ENCODE measurements around the gene MYL3. TPM values are rescaled to one million over a fixed set of nuclear protein-coding genes. Genes with fewer than 3 reads are reported as not detected.

The MYL3 gene
- polyA plus RNA-seq, 1 of the 3 experiments (the other 2 are of a cell fraction): not detected

DNA sequence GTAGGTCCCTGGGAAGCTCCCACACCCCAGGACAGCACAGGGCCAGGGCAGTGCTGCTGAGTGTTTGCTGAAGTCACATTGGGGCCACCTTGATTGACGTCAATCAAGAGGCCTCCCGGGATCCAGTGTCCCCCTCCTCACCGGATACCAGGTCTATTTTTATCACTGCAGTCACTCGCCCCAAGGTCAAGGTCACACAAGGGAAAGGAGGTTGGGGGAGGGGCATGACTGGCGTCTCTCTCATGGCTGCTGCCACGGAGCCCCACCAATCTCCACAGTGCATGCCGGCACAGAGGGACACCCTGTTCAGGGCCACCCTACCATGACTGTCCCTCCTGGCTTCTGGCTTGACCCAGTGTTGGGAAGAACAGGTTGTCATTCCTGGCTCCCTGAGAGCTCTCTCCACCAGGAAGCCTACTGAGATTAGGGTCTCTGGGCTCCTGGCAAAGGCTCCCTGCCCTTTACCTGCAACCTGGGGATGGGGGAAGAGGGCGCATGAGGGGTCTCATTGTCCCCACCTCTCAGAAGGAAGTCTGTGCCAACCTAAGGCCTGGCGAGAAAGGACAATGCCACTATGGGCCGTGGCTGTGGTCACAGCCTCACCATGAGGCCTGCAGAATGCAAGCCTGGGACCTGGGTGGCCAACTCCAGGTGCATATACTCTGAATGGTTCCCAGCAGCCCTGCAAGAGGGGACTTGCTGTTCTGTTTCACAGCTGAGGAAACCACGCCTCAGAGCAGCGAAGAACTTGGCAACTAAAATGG lies 1.5 kb downstream of the MYL3 start:
- DNase-seq: no peak
- ChIA-PET POLR2A (no interaction called here), CTCF (interaction anchor here (1.1 to 4.0 kb wide), 4 partner anchors 15 to 157 kb away, joined by 4 to 29 read pairs (median 14); no protein-coding TSS in a partner anchor)
- H3K4me3 ChIP-seq (ENCODE audit: low read depth in 2 of 2, low read length in 1 of 2): no peak overlapping the region
- TF ChIP-seq CTCF (IDR thresholded peaks at IDR 0.05) (no peak), MAX (IDR thresholded peaks at IDR 0.05; ENCODE audit: low read depth) (no peak), ELF1 (IDR thresholded peaks at IDR 0.05) (no peak), USF1 (IDR thresholded peaks at IDR 0.05; ENCODE audit: borderline replicate concordance, low read depth) (no peak), TEAD4 (IDR thresholded peaks at IDR 0.05; ENCODE audit: borderline replicate concordance, insufficient read depth) (no peak), TCF12 (IDR thresholded peaks at IDR 0.05) (no peak), FOSL2 (IDR thresholded peaks at IDR 0.05; ENCODE audit: borderline replicate concordance, low read depth) (no peak), REST (IDR thresholded peaks at IDR 0.05; ENCODE audit: low read depth, low read length) (no peak), FOXM1 (IDR thresholded peaks at IDR 0.05; ENCODE audit: low read depth) (no peak), YY1 (IDR thresholded peaks at IDR 0.05; ENCODE audit: low read depth) (no peak), GABPA (IDR thresholded peaks at IDR 0.05; ENCODE audit: low read depth) (no peak), EZH2phosphoT487 (IDR thresholded peaks at IDR 0.05; ENCODE audit: borderline replicate concordance, low read depth) (no peak), RCOR1 (IDR thresholded peaks at IDR 0.05; ENCODE audit: low read length) (no peak), RAD21 (IDR thresholded peaks at IDR 0.05; ENCODE audit: low read length) (no peak), EP300 (IDR thresholded peaks at IDR 0.05; ENCODE audit: borderline replicate concordance in 1 of 2, low read depth in 1 of 2, low read length in 1 of 2) (no peak)
- 75% methylated on average over 8 of the region's 12 CpGs for WGBS (ENCODE audit: low lambda C conversion rate)
- H3K27me3 ChIP-seq (ENCODE audit: insufficient read depth): 0 out of 2 replicates have a peak, but pooled peaks cover 7% of the 10 kb centered on the region
- no peaks in the 10 kb centered on the region for H3K79me2 ChIP-seq (ENCODE audit: insufficient read depth)
- H4K20me1 ChIP-seq (ENCODE audit: insufficient read depth): no peaks in the 10 kb centered on the region
- no peaks in the 10 kb centered on the region for H3K36me3 ChIP-seq (replicated peaks in 1 of 2; ENCODE audit: control insufficient read depth in 1 of 2, insufficient read depth in 2 of 2, low read length in 1 of 2)
- no peak overlapping the region for H3K4me2 ChIP-seq
- no peaks in the 10 kb centered on the region for H3F3A ChIP-seq (replicated peaks; ENCODE audit: insufficient read depth)
- H3K9me2 ChIP-seq: no peaks in the 10 kb centered on the region
- H3K9ac ChIP-seq: no peak overlapping the region
- no peak overlapping the region for H3K27ac ChIP-seq (ENCODE audit: low read depth in 2 of 2, low read length in 1 of 2)
- H3K9me3 ChIP-seq: no peaks in the 10 kb centered on the region
- peaks cover 0 to 24% of the 10 kb centered on the region in 2 experiments; a peak in 1 of 4 replicates for H3K4me1 ChIP-seq (ENCODE audit: control insufficient read depth in 1 of 2, insufficient read depth in 2 of 2, low read depth in 1 of 2, low read length in 1 of 2)
- H2AFZ ChIP-seq (ENCODE audit: low read depth): no peak overlapping the region

All from SK-N-SH (cell line).